ENCODE results near the gene B3GNT2.

Gene B3GNT2

GRCh38 chr2:62207491-62207890, 11.6 kb downstream of the B3GNT2 start:
- no peak for DNase-seq

- DNase-seq: no peak
Observed at GRCh38 chr2:62208074-62208757, 12.3 kb downstream of the B3GNT2 start.

- no peak for DNase-seq
Observed at GRCh38 chr2:62208758-62209114, 12.8 kb downstream of the B3GNT2 start.

- DNase-seq: no peak
Observed at GRCh38 chr2:62209427-62209991, 13.6 kb downstream of the B3GNT2 start.

GRCh38 chr2:62215306-62216064, 19.6 kb downstream of the B3GNT2 start:
- DNase-seq: no peak

- DNase-seq: no peak
Observed at GRCh38 chr2:62216113-62216512, 20.2 kb downstream of the B3GNT2 start.

GRCh38 chr2:62216616-62217015, 20.7 kb downstream of the B3GNT2 start:
- DNase-seq: no peak

GRCh38 chr2:62217421-62217820, 21.5 kb downstream of the B3GNT2 start:
- DNase-seq: no peak

- DNase-seq: no peak
Observed at GRCh38 chr2:62217970-62218369, 22.1 kb downstream of the B3GNT2 start.

GRCh38 chr2:62219407-62220159, 23.7 kb downstream of the B3GNT2 start:
- no peak for DNase-seq

GRCh38 chr2:62221141-62221540, 25.2 kb downstream of the B3GNT2 start:
- no peak for DNase-seq

- no peak for DNase-seq
Observed at GRCh38 chr2:62222171-62222570, 26.3 kb downstream of the B3GNT2 start.

- no peak for DNase-seq
Observed at GRCh38 chr2:62222674-62223073, 26.8 kb downstream of the B3GNT2 start.

- DNase-seq: no peak
Observed at GRCh38 chr2:62224976-62225375, 29.1 kb downstream of the B3GNT2 start.

GRCh38 chr2:62227386-62228075, 31.6 kb downstream of the B3GNT2 start:
- DNase-seq: no peak

- DNase-seq: no peak
Observed at GRCh38 chr2:62229082-62229605, 33.2 kb downstream of the B3GNT2 start.

- DNase-seq: no peak
Observed at GRCh38 chr2:62231541-62231940, 35.6 kb downstream of the B3GNT2 start.

- no peak for DNase-seq
Observed at GRCh38 chr2:62234755-62235655, 39.1 kb downstream of the B3GNT2 start.

GRCh38 chr2:62236499-62236898, 40.6 kb downstream of the B3GNT2 start:
- DNase-seq: no peak

- DNase-seq: no peak
Observed at GRCh38 chr2:62238236-62238635, 42.3 kb downstream of the B3GNT2 start.

GRCh38 chr2:62240546-62240945, 44.6 kb downstream of the B3GNT2 start:
- no peak for DNase-seq

- DNase-seq: no peak
Observed at GRCh38 chr2:62243983-62244382, 48.1 kb downstream of the B3GNT2 start.
